Fibroblast of villous mesenchyme (primary cell): ENCODE results near the gene FAAP20. TPM values are rescaled to one million over a fixed set of nuclear protein-coding genes. Genes with fewer than 3 reads are reported as not detected.
A peak's percentile ranks its signal among the peaks of the same experiment; 100 is the strongest.

Experiments
- DNase-seq: peaks from one replicate; pipeline ENCODE4 v3.0.0-alpha.2; 2010; ENCODE audit warnings: low read depth
- H3K4me3 ChIP-seq: 2 replicates; pipeline ENCODE4 v1.5.1; 2011; ENCODE audit warnings: low read depth, mild to moderate bottlenecking, low read length
- total RNA-seq: library from RNA; depleted of rRNA; stranded (reverse); fragments of >200 nt; gene quantifications from 2 replicates; pipeline ENCODE4 v1.2.3, GENCODE V29; 2012
- TF ChIP-seq, protein P1 (sequence below): IDR thresholded peaks from 2 replicates; pipeline ENCODE4 v1.5.1; 2012; ENCODE audit warnings: low read depth, mild to moderate bottlenecking, low read length; ENCODE audit not compliant: insufficient read depth

FAAP20 gene
- total RNA-seq, 1 donor, result 20.7 TPM

DNA sequence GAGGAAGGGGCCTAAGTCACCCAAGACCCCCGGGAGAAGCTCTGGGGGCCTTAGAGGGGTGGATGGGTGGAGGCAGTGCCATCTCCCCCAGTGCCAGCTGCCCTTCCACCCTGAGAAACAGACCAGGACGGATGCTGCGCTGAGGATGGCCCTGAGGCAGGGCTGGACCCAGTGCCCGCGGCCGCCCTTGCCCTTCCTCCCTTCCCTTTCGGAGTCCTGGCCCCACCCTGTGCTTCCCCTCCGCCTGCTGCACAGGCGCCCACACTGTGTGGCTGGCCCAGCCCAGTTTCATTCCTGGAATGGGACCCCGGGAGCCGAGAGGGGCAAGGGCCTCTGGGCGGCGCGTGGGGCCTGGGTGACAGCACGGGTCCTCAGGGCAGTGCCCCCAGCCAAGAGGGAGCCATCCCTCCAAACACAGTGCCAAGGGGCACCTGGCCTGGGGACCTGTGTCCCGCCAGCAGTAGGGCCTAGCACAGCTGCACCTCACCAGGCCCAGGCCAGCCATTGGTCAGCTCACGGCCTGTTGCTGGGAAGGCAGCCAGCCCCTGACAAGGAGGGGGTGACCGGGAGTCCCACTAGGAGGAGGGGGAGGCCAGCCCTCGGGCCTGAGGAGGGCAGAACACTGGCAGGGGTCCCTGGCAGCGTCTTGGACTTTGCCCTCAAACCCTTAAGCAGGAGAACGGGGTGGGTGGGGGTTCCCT, 20.1 kb upstream of the FAAP20 start:
- no peak overlapping the region for H3K4me3 ChIP-seq
- no peak for DNase-seq
- TF ChIP-seq, protein P1, sequence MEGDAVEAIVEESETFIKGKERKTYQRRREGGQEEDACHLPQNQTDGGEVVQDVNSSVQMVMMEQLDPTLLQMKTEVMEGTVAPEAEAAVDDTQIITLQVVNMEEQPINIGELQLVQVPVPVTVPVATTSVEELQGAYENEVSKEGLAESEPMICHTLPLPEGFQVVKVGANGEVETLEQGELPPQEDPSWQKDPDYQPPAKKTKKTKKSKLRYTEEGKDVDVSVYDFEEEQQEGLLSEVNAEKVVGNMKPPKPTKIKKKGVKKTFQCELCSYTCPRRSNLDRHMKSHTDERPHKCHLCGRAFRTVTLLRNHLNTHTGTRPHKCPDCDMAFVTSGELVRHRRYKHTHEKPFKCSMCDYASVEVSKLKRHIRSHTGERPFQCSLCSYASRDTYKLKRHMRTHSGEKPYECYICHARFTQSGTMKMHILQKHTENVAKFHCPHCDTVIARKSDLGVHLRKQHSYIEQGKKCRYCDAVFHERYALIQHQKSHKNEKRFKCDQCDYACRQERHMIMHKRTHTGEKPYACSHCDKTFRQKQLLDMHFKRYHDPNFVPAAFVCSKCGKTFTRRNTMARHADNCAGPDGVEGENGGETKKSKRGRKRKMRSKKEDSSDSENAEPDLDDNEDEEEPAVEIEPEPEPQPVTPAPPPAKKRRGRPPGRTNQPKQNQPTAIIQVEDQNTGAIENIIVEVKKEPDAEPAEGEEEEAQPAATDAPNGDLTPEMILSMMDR, result no peak

DNA sequence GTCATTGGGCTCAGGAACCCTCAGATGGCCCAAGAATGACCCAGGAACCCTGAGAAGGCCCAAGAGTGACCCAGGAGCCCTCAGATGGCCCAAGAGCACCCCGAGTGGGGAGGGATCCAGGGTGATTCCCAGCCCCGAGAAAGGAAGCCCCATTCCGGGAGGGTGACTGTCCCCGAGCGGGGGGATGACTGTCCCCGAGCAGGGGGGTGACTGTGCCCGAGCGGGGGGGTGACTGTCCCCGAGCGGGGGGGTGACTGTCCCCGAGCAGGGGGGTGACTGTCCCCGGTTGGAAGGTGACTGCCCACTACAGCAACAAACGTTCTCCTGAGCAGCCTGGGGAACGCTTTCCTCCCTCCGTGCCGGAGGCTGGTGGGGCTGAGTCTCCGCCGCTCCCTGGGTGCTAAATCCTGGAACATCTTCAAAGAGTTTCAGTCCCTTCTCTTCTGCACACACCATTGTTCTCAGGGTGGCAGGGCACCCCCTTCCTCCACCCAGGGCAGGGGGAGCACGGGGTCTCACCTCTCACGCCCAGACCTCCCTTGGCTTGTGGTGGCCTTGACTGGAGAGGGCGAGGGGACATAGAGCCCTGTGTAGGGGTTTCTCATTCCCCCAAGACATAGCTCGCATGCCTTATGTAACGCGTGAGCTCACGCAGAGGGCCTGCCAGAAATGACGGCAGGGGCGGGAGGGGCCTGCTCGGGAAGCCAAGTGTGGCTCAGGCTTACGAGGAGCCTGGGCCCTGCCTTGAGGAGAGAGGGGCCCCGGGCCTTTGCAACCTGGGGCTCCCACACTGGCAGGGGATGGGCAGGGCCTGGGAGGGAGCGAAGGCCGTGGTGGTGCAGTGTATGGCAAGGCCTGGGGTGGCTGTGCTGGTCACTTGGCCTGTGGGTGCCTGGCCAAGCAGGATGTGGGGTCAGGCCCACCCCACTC, 19.3 kb upstream of the FAAP20 start:
- H3K4me3 ChIP-seq, result no peak overlapping the region
- peak; percentile 86 for DNase-seq
- TF ChIP-seq, protein P1, result no peak

DNA sequence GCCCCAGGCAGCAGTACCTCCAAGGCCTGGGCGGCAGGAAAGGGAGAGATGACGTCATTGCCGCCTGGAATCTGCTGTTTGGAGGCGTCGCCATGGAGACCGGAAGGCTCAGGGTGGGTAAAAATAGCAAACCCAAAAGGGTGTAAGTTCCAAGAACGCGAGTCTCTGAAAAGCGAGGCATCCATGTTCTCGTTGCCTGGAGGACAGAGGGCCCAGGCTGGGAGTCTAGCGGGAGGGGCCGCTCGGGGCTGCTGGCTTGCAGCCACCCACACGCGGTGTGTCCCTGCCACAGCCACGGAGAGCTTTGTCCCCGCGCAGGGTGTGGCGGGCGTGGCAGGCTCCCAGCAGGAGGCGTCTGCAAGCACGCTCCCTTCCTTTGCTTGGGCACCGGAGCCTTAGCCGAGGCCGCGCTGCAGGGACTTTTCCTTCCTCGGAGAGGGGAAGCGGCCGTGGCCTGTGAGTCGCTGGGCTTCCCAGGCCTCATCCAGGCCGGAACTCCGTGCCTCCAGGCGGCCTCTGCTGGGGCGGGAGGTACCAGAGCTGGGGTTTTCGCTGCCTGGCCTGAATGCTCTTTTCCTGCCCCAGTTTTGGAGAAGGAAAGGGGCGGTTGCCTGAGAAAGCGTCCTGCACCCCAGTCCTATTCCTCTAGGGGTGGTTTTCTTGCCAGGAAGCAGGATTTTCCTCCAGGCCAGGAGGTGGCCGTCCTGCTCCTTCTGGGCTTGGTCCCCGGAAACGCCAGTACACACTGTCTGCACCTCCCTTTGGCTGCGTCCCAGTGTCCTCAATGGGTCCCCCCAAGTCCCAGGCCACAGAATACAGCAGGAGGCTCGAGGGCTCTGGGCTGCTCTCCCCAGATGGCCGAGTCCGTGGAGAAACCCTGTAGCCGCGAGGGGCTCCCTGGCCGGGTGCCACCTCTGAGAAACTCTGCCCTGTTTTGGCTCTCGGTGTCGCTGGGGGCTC, 18.2 kb upstream of the FAAP20 start:
- H3K4me3 ChIP-seq, result peak overlapping the region; percentile 40
- peak; percentile 96 for DNase-seq
- TF ChIP-seq, protein P1, result peak; percentile 22

DNA sequence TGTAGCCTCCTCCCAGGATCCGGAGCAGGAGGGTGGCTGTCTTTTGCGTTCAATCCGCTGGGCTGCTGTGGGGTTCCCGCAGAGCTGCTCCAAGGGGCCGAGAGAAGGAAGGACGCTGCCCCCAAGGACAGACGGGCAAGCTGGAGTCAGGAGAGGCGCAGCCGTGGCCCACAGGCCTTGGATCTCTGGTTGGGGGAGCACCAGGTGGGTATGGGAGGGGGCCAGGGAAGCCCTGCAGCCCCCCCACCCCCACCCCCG, 17.6 kb upstream of the FAAP20 start:
- TF ChIP-seq, protein P1, result no peak
- peak overlapping the region; percentile 32 for H3K4me3 ChIP-seq
- no peak for DNase-seq

DNA sequence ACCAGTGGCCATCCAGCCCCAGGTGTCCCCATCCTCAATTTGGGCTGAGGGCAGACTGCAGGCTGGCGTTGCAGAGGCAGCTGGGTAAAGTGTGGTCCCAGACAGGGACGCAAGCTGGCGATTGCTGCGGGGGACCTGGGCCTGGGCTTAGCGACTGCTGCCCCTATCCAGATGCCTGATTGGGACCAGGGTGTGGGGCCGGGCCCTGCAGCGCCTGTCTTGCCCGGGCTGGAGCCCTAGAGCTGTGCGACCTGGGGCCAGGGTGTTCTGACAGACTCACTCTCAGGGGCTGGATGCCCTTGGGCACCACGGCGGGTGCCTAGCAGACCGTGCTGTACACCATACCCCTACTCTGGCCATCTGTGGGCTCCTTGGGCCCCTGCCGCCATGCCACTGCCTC, 16.2 kb upstream of the FAAP20 start:
- no peak for DNase-seq
- TF ChIP-seq, protein P1, result no peak
- H3K4me3 ChIP-seq, result no peak overlapping the region

DNA sequence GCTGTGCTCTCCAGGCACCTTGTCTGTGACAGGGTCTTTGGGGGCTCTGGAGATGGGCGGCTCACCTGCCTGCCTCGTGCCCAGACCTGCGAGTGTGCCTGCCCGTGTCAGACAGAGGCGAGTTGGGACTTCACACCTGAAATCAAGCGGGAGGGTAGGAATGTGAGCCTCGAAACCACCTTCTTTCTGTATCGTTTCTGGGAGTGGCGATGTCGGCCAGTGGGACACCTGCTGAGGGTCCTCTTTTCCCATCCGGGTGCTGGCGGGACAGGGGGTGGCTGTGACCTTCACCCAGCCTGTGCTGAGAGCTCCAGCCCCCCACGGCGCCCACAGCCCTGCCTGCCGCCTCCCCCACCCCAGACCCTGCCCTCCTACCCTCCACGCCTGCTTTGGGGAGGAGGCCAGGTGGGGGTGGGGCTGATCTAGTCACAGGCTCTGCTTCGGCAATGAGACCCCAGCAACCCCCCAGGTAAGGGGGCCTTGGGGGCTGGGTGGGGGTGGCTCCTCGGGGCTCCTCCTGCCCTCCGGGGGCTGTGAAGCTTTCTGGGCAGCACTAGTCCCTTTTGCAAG, 15.6 kb upstream of the FAAP20 start:
- no peak overlapping the region for H3K4me3 ChIP-seq
- TF ChIP-seq, protein P1, result no peak
- DNase-seq, result no peak
